HG03565 (cell line): ENCODE results near the gene MMP25.
A peak's percentile ranks its signal among the peaks of the same experiment; 100 is the strongest.
"Not testable (repeated sequence)": the region's sequence is repeated elsewhere in the genome, so short reads cannot be mapped to it uniquely, and the experiment has no call there.

ENCODE experiments used
- ATAC-seq: cut with Tn5 transposase; IDR thresholded peaks from one replicate; pipeline ENCODE4 v1.9.1; 2021; ENCODE audit warnings: mild to moderate bottlenecking, moderate library complexity; ENCODE audit not compliant: unreplicated experiment

MMP25 gene

DNA sequence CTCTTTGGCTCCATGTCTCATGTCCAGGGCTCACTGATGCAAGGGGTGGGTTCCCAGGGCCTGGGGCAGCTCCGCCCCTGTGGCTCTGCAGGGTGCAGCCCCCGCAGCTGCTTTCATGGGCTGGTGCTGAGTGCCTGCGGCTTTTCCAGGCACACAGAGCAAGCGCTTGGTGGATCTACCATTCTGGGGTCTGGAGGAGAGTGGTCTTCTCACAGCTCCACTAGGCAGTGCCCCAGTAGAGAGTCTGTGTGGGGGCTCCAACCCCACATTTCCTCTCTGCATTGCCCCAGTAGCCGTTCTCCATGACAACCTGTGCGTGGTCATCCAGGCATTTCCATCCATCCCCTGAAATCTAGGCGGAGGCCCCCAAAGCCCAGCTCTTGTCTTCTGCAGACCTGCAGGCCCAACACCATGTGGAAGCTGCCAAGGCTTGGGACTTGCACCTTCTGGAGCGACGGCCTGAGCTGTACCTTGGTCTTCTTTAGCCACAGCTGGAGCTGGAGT, 24.3 kb downstream of the MMP25 start:
- no peak for ATAC-seq

DNA sequence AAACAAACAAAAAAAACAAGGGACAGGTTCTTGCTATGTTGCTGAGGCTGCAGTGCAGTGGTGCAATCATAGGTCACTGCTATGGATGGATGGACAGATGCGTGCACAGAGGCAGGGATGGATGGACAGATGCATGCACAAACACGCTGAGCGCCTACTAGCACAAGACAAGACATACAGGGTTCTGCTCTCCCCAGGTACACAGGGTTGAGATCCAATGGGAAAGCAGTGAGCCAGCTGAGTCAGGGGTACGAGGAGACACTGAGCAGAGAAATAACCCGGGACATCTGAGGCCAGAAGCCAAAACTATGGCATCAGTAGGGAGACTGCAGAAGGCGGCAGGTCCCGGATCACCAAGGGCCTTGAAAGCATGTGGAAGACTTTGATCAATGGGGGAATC, 25.3 kb downstream of the MMP25 start:
- ATAC-seq = no peak

GRCh38 chr16:3072148-3072547, 25.8 kb downstream of the MMP25 start:
- ATAC-seq = not testable (repeated sequence)

GRCh38 chr16:3072576-3073263, 26.4 kb downstream of the MMP25 start:
- not testable (repeated sequence) for ATAC-seq

- ATAC-seq = no peak
Measured at GRCh38 chr16:3073448-3073847, 27.1 kb downstream of the MMP25 start.

GRCh38 chr16:3074860-3075522, 28.6 kb downstream of the MMP25 start:
- peak; percentile 64 for ATAC-seq

GRCh38 chr16:3075523-3075915, 29.2 kb downstream of the MMP25 start:
- no peak for ATAC-seq

DNA sequence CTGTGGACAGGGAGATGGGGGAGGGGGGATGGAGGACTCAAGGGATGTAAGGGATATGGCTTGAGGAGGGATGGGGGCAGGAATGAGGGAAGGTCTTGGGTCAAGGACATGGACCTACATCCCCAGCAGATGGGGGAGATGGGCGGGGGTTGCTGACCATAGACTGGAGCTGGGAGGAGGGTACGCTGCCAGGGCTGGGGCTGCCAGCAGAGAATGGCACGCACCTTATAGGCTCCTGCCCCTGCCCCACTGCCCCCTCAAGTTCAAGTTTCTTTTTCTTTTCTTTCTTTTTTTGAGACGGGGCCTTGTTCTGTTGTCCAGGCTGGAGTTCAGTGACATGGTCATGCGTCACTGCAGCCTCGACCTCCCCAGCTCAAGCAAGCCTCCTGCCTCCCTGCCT, 29.6 kb downstream of the MMP25 start:
- not testable (repeated sequence) for ATAC-seq

DNA sequence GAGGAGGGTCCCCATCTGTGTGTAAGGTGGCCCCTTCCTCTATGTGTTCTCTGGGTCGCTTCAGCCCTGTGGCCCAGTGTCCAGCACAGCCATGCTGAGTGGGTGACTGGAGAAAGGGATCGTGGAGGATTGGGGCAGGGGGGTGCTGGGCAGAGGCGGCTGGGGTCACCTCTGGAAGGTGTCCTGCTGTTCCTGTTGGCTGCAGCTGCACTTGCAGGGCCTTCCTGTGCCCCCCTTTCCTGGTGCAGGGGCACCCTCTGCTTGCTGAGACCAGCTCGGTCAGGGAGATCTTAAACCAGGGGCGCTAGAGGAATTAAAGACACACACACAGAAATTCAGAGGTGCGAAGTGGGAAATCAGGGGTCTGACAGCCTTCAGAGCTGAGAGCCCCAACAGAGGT, 30.2 kb downstream of the MMP25 start:
- ATAC-seq = no peak

- no peak for ATAC-seq
Measured at GRCh38 chr16:3080024-3080423, 33.7 kb downstream of the MMP25 start.

- not testable (repeated sequence) for ATAC-seq
Measured at GRCh38 chr16:3081957-3082356, 35.6 kb downstream of the MMP25 start.

DNA sequence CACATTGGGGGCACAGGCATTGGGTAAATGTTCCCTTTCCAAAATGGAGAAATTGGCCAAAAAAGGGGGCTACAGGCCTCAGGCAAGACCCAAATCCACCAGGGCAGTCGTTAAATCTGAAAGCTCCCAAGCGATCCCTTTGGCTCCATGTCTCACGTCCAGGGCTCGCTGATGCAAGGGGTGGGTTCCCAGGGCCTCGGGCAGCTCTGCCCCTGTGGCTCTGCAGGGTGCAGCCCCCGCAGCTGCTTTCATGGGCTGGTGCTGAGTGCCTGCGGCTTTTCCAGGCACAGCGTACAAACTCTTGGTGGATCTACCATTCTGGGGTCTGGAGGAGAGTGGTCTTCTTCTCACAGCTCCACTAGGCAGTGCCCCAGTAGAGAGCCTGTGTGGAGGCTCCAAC, 37.0 kb downstream of the MMP25 start:
- not testable (repeated sequence) for ATAC-seq

- no peak for ATAC-seq
Measured at GRCh38 chr16:3084491-3084890, 38.1 kb downstream of the MMP25 start.

GRCh38 chr16:3084969-3085670, 38.8 kb downstream of the MMP25 start:
- no peak for ATAC-seq

- ATAC-seq = no peak
Measured at GRCh38 chr16:3085868-3086595, 39.7 kb downstream of the MMP25 start.

DNA sequence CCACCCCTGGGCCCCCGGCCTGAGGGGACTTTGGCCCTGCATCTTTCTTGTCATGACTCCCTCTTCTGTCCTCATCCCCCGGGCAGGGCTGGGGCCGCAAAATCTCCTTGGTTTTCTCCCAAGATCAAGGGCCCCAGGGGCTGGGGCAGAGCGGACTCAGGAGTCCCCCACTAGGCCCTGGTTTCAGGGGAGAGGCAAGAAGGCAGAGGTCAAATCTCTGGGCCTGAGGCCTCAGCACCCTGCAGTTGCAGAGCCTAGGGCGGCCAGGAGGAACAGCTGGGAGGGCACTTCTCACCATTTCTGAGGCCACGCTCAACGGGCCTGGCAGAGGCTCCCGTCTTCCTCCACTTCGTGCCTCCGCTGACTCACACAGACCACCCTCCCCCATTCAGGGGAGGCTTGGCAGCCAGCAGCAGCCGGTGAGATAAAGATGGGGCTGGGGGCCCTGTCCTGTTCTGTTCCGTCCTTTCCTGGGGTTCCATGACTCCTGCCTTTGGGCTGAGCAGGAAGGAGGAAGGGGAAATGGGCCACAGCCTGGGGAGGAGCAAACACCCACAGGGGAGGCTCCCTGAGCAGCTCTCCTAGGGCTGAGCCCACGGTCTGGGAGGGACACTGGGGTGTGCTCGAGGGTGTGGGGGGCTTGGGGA, 40.4 kb downstream of the MMP25 start:
- no peak for ATAC-seq

DNA sequence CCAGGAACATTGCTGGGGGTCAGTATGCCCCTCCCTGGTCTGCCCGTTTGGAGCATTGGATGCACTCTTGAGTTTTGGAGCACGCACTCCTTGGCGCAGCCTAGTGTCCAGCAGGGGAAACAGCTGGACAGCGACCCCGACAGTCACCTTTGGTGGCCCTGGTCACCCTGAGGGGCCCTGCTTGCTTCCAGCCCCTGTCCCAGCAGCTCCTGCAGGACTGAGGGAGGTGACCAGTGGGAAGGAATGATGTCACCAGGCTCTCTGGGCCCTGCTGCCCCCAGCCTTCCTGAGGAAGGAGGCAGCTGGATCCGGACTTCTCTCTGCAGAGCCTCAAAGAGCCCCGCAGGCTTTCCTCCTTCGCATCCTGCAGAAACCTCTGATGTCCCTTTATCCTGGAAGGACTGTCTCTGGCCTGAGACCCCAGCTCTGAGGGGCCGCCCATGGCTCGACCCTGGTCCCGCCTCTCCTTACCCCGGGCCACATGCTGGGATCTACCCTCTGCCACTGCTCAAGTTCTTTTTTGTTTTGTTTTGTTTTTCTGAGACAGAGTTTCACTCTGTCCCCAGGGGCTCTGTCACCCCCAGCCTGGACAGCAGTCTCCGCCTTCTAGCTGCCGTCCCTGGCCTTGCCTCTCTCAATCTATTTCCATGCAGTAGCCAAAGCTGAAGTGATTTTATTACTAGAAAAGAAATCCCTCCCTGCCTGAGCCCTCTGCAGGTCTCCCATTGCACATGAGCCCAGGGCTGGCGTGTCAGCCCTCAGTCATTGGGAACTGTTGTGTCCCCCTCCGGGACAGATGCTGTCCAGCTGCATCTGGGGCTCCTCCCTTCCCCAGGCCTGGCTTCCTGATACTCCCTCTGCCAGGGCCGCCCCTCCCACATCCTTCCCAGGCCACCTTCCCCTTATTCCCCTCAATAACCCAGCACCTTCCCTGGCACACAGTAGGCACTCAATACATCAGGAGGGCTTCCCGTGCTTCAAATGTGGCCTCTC, 41.2 kb downstream of the MMP25 start:
- no peak for ATAC-seq

DNA sequence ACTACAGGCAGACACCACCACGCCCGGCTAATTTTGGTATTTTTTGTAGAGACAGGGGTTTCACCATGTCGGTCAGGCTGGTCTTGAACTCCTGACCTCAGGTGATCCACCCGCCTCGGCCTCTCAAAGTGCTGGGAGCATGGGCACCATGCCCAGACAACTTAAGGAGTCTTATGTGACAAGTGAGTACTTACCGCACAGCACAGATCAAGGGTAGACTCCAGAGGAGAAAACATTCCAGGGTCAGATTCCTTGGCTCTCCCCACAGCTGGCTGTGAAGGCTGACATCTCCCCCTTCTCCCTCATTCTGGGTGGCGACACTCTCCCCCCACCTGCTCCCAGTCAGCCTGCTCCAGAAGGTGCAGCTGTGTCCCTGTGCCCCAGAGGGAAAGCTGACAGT, 42.1 kb downstream of the MMP25 start:
- ATAC-seq = no peak

DNA sequence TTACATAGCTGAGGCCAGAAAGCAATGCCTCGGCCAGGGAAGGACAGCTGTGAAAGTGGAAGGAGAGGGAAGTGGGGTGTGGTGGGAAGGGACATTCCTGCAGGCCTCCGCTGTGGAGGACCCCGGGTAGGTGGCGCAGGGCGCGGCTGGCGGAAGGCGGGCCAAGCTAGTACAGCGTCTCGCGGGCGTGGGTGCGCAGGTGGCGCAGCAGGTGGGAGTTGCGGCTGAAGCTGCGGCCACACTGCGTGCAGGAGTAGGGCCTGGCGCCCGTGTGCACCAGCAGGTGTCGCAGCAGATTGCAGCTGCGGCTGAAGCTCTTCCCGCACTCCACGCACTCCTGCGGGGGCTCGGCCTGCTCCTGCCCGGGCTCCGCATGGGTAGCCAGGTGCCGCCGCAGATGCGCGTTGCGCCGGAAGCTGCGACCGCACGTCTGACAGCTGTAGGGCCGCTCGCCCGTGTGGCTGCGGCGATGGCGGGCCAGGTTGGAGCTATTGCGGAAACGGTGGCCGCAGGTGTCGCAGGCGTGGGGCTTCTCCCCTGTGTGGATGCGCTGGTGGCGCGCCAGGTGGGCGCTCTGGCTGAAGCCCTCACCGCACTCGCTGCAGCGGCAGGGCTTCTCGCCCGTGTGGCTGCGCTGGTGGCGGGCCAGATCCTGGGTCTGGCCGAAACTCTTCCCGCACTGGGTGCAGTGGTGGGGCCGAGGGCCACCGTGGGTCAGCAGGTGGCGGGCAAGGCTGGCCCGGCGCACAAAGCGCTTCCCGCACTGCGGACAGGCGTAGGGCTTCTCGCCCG, 42.8 kb downstream of the MMP25 start:
- no peak for ATAC-seq
